Suprapubic skin (tissue), 3 donors: Measurements from ENCODE around the gene PRR33.

Experiments
- POLR2A ChIP-seq, 2 donors: fragments of 450-650 bp; IDR thresholded peaks; one replicate each; pipeline ENCODE4 v1.6.1; 2017; ENCODE audit warnings: antibody characterized with exemption in 2 of 2, mild to moderate bottlenecking in 2 of 2, moderate library complexity in 2 of 2
- TF ChIP-seq, protein P1 (sequence below), 2 donors: fragments of 200-600 bp in 1 of 2; fragments of 450-650 bp in 1 of 2; sonication (generic) in 1 of 2; IDR thresholded peaks; one replicate each; pipeline ENCODE4 v1.5.1; 2016 to 2019; ENCODE audit warnings: antibody characterized with exemption in 2 of 2, mild to moderate bottlenecking in 1 of 2, moderate library complexity in 1 of 2

GRCh38 chr11:1883346-1884302 lies 8.1 kb downstream of the PRR33 start:
- no peak for TF ChIP-seq POLR2A (IDR thresholded peaks at IDR 0.05)
- TF ChIP-seq, protein P1, sequence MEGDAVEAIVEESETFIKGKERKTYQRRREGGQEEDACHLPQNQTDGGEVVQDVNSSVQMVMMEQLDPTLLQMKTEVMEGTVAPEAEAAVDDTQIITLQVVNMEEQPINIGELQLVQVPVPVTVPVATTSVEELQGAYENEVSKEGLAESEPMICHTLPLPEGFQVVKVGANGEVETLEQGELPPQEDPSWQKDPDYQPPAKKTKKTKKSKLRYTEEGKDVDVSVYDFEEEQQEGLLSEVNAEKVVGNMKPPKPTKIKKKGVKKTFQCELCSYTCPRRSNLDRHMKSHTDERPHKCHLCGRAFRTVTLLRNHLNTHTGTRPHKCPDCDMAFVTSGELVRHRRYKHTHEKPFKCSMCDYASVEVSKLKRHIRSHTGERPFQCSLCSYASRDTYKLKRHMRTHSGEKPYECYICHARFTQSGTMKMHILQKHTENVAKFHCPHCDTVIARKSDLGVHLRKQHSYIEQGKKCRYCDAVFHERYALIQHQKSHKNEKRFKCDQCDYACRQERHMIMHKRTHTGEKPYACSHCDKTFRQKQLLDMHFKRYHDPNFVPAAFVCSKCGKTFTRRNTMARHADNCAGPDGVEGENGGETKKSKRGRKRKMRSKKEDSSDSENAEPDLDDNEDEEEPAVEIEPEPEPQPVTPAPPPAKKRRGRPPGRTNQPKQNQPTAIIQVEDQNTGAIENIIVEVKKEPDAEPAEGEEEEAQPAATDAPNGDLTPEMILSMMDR (IDR thresholded peaks at IDR 0.05), result no peak
